GM12891 (cell line): Measurements from ENCODE around the gene S100A7A. TPM values are rescaled to one million over a fixed set of nuclear protein-coding genes. Genes with fewer than 3 reads are reported as not detected.

ENCODE experiments used
- DNase-seq: peaks from one replicate; pipeline ENCODE4 v3.0.0; 2011; ENCODE audit warnings: low spot score; ENCODE audit not compliant: insufficient read length
- FAIRE-seq: peaks from 2 replicates; lab custom pipeline; 2011; peaks lifted over from hg19 to GRCh38; lab: Jason Lieb, UNC
- PAX5 ChIP-seq: IDR thresholded peaks from 2 replicates; pipeline ENCODE4 v1.6.1; 2011; ENCODE audit warnings: low read length, moderate library complexity, mild to moderate bottlenecking; ENCODE audit not compliant: insufficient read depth, severe bottlenecking
- POLR2A ChIP-seq: IDR thresholded peaks from 2 replicates; pipeline ENCODE4 v1.6.1; 2011; ENCODE audit warnings: low read depth, low read length, control low read depth
- POLR2AphosphoS5 ChIP-seq: IDR thresholded peaks from 2 replicates; pipeline ENCODE4 v1.6.1; 2011; ENCODE audit warnings: low read depth, low read length, control low read depth
- POU2F2 ChIP-seq: IDR thresholded peaks from 2 replicates; pipeline ENCODE4 v1.6.1; 2011; ENCODE audit warnings: low read depth, mild to moderate bottlenecking, control low read depth, low read length, moderate library complexity
- SPI1 ChIP-seq: IDR thresholded peaks from 2 replicates; pipeline ENCODE4 v1.6.1; 2011; ENCODE audit warnings: low read depth, low read length, control low read depth
- TAF1 ChIP-seq: IDR thresholded peaks from 2 replicates; pipeline ENCODE4 v1.6.1; 2011; ENCODE audit warnings: low read depth, low read length, control low read depth
- polyA plus RNA-seq: library from polyadenylated mRNA; unstranded; fragments of >200 nt; gene quantifications from one replicate; pipeline ENCODE4 v1.2.1, GENCODE V29; 2012; ENCODE audit warnings: low read depth, missing spikeins, inconsistent platforms; ENCODE audit not compliant: missing spikeins

Gene S100A7A
- polyA plus RNA-seq, result not detected

DNA sequence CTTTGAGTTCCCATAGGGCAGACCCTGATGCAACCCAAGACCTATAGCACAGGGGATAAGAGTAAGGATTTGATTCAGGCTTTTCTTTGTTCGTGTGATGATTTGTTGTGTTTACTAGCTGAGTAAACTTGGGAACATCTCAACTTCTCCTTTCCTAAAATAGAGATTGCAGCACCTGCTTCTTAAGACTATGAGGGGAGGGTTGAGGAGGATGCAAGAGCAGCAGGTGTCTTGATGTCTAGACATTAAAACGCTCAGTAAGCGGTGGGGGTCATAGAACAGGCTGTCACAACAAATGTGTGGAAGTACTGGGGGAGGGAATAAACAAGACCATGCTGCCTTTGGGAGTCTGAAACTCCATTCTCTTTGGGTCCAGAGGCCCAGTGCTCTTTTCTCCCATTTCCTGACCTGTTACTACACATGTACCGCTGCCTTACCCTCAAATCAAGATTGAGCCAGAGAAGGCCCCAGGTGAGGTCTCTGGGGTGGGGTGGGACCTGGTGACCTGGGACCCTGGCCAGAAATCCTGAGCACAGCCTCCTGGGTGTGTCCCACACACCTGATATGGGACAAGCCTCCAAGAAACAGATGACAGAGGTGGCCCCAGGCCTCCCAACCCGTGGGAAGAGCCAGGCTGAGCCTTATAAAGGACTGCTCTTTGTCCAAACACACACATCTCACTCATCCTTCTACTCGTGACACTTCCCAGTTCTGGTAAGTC is at the start of gene S100A7A:
Gene S100A7A (plus strand): TSS at position 671 of the 721 bp plus-strand sequence. CDS start 1,563 bp downstream, outside the sequence.
- no peak for DNase-seq
- TF ChIP-seq SPI1 (no peak), PAX5 (no peak)
- no peak for FAIRE-seq

DNA sequence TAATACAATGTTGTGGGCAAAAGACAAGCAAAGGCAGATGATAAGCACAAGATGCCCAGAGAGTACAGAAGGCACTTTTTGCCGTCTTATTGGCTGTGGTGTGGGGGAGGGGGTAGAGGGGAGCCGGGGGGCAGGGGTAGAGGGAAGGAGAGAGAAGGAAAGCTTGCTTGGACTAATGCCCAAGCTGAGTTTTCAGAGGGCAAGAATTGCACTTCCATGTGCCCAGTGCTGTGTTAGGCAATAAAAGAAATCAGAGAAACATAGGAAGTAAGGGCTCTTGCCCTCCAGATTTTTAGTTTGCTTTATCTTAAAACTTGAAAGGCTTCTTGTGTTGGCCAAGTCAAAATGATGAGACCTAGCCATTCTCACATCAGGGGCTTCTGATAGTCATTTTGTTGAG is 49.2 kb upstream of the S100A7A start:
- TF ChIP-seq PAX5, result no peak
- TF ChIP-seq TAF1, result no peak
- no peak for TF ChIP-seq POLR2A
- TF ChIP-seq POU2F2, result no peak
- TF ChIP-seq SPI1, result no peak
- no peak for TF ChIP-seq POLR2AphosphoS5
- DNase-seq, result no peak
- no peak for FAIRE-seq

- TF ChIP-seq TAF1 (no peak), POLR2A (no peak), PAX5 (no peak), POLR2AphosphoS5 (no peak), SPI1 (no peak), POU2F2 (no peak)
- FAIRE-seq (no peak), DNase-seq (no peak)
Measured at GRCh38 chr1:153368495-153368894, 47.8 kb upstream of the S100A7A start.

GRCh38 chr1:153370146-153370545 is 46.2 kb upstream of the S100A7A start:
- no peak for DNase-seq
- FAIRE-seq, result no peak
- TF ChIP-seq POU2F2 (no peak), POLR2AphosphoS5 (no peak), PAX5 (no peak)

- FAIRE-seq (no peak), DNase-seq (no peak)
- TF ChIP-seq TAF1, result no peak
- TF ChIP-seq SPI1, result no peak
- no peak for TF ChIP-seq POU2F2
- TF ChIP-seq POLR2A, result no peak
- no peak for TF ChIP-seq POLR2AphosphoS5
- TF ChIP-seq PAX5, result no peak
Measured at GRCh38 chr1:153371231-153371630, 45.1 kb upstream of the S100A7A start.

DNA sequence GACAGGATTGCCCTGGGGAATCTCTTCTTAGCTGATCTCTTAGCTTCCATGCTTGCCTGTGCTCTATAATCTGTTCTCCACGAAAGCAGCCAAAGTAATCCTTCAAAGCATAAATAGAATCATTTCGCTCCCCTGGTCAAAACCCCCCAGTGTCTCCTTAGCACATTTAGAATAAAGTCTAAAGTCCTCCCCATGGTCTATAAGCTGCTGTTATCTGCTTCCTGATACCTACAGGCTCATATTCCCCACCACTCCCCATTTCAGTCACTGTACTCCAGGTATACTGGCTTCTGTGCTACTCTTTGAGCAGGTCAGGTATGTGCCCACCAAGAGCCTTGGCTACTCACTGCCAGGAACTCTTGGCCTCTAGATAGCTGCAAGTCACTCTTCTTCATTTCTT is 43.7 kb upstream of the S100A7A start:
- no peak for DNase-seq
- no peak for FAIRE-seq
- TF ChIP-seq POLR2A (no peak), TAF1 (no peak), POLR2AphosphoS5 (no peak), PAX5 (no peak), POU2F2 (no peak), SPI1 (no peak)

DNA sequence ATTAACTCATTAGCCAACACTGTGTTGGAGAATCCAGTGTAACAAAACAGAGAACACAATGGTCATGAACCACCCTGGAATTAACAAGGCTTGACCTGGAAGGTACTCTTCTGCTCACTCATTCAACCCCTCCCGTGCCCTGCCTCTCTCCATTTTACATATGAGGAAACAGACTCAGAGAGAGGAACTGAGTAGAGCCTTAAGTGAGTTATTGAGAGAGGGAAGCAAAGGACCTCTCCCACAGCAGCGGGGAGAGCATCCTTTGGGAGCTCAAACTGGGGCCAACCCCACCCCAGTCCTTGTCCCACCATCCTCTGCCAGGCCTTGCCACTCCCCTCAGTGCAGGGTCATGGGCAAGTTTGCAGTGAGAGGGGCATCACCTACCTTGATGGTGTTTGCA is 42.2 kb upstream of the S100A7A start:
- DNase-seq (no peak), FAIRE-seq (no peak)
- TF ChIP-seq POU2F2 (no peak), TAF1 (no peak), SPI1 (no peak), POLR2A (no peak), POLR2AphosphoS5 (no peak), PAX5 (no peak)

DNA sequence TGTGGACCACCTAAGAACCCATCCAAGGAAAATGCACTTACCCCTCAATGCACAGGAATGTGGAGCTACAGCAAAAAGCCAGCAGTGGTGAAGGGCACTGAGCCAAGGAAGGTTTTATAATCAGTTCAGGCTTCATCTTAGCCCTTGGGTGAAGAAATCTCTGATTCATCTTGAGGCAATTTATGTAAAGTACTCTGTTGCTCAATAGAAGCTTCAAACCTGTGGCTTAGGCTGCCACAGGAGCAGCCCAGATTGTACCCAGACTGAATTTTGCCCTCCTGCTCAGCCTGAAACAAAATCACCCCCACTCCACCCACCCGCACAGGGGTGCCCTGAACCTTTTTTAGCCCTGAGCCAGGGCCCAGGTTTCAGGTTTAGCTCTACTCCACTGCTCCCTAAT is 40.8 kb upstream of the S100A7A start, which contains the start of gene S100A12:
Gene S100A12 (minus strand): TSS at position 111 of the 400 bp plus-strand sequence. CDS start 1,029 bp downstream, outside the sequence.
- TF ChIP-seq POLR2A, result no peak
- no peak for TF ChIP-seq PAX5
- TF ChIP-seq SPI1, result no peak
- no peak for TF ChIP-seq POU2F2
- TF ChIP-seq TAF1, result no peak
- TF ChIP-seq POLR2AphosphoS5, result no peak

DNA sequence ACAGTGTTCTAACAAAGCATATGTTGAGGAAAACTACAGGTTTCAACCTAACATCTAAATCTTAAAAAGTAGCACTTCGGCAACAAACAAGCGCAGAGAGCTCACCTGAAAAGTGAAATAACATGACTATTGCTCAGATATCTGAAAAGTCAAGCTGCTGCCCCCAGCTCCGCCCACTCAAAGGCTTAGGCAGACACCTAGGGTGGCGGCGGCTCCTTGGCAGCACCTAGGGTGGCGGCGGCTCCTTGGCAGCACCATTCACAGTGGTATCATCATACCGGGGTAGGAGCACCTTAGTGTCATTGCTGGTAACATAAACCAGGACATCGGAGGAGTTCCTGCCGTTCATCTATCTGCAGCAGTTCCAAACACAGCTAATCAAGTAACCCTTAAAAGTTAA is 36.7 kb upstream of the S100A7A start:
- TF ChIP-seq SPI1, result no peak
- TF ChIP-seq TAF1, result no peak
- no peak for TF ChIP-seq POLR2AphosphoS5
- no peak for TF ChIP-seq POLR2A
- TF ChIP-seq POU2F2, result no peak
- no peak for TF ChIP-seq PAX5
- no peak for FAIRE-seq
- DNase-seq, result no peak

More for the DNA sequence above, 40.8 kb upstream of the S100A7A start, which contains the start of gene S100A12:
- FAIRE-seq, result no peak
- DNase-seq, result no peak

- TF ChIP-seq TAF1, result no peak
- TF ChIP-seq POLR2AphosphoS5, result no peak
- no peak for TF ChIP-seq PAX5
- no peak for TF ChIP-seq POLR2A
- TF ChIP-seq POU2F2, result no peak
- no peak for TF ChIP-seq SPI1
- no peak for FAIRE-seq
- no peak for DNase-seq
Measured at GRCh38 chr1:153380711-153381110, 35.6 kb upstream of the S100A7A start.

- no peak for DNase-seq
- TF ChIP-seq TAF1, result no peak
- no peak for TF ChIP-seq POLR2A
- no peak for TF ChIP-seq POU2F2
- TF ChIP-seq SPI1, result no peak
- TF ChIP-seq PAX5, result no peak
- no peak for TF ChIP-seq POLR2AphosphoS5
- FAIRE-seq, result no peak
Measured at GRCh38 chr1:153384958-153385580, 31.3 kb upstream of the S100A7A start.
